Measurements from ENCODE around the gene ZDHHC5.

Gene ZDHHC5

GRCh38 chr11:57624864-57625263 lies 43.0 kb upstream of the ZDHHC5 start:
- no peaks in the 10 kb centered on the region for H3K4me1 ChIP-seq (ENCODE audit: control insufficient read depth in 1 of 2, insufficient read depth in 1 of 2, low read depth in 1 of 2, low read length in 1 of 2)
- no peak overlapping the region for H3K4me3 ChIP-seq (ENCODE audit: low read depth in 1 of 2, low read length in 1 of 2)
- H3K9me3 ChIP-seq, result no peaks in the 10 kb centered on the region
- no peak for TF ChIP-seq CTCF (IDR thresholded peaks at IDR 0.05)
- no peaks in the 10 kb centered on the region for H3K36me3 ChIP-seq
- no peaks in the 10 kb centered on the region for H3K27me3 ChIP-seq
- no peak overlapping the region for H3K27ac ChIP-seq

- no peak for TF ChIP-seq CTCF (IDR thresholded peaks at IDR 0.05)
- Histone ChIP-seq H3K4me1 (ENCODE audit: control insufficient read depth in 1 of 2, insufficient read depth in 1 of 2, low read depth in 1 of 2, low read length in 1 of 2) (no peaks in the 10 kb centered on the region), H3K36me3 (no peaks in the 10 kb centered on the region), H3K9me3 (no peaks in the 10 kb centered on the region), H3K4me3 (ENCODE audit: low read depth in 1 of 2, low read length in 1 of 2) (no peak overlapping the region), H3K27ac (no peak overlapping the region), H3K27me3 (peaks cover 12% of the 10 kb centered on the region)
Observed at GRCh38 chr11:57626895-57627294, 41.0 kb upstream of the ZDHHC5 start.

- H3K27me3 ChIP-seq, result peaks cover 41% of the 10 kb centered on the region
Observed at GRCh38 chr11:57630171-57630570, 37.7 kb upstream of the ZDHHC5 start.

GRCh38 chr11:57632116-57632515 lies 35.8 kb upstream of the ZDHHC5 start:
- H3K27me3 ChIP-seq, result peaks cover 59% of the 10 kb centered on the region
- TF ChIP-seq CTCF (IDR thresholded peaks at IDR 0.05), result no peak
- no peak overlapping the region for H3K27ac ChIP-seq
- H3K4me1 ChIP-seq (ENCODE audit: control insufficient read depth in 1 of 2, insufficient read depth in 1 of 2, low read depth in 1 of 2, low read length in 1 of 2), result no peaks in the 10 kb centered on the region
- no peak overlapping the region for H3K4me3 ChIP-seq (ENCODE audit: low read depth in 1 of 2, low read length in 1 of 2)
- no peaks in the 10 kb centered on the region for H3K9me3 ChIP-seq
- H3K36me3 ChIP-seq, result no peaks in the 10 kb centered on the region

More at GRCh38 chr11:57630171-57630570, 37.7 kb upstream of the ZDHHC5 start:
- H3K9me3 ChIP-seq, result no peaks in the 10 kb centered on the region
- H3K27ac ChIP-seq, result no peak overlapping the region
- no peaks in the 10 kb centered on the region for H3K4me1 ChIP-seq (ENCODE audit: control insufficient read depth in 1 of 2, insufficient read depth in 1 of 2, low read depth in 1 of 2, low read length in 1 of 2)
- H3K4me3 ChIP-seq (ENCODE audit: low read depth in 1 of 2, low read length in 1 of 2), result no peak overlapping the region
- no peak for TF ChIP-seq CTCF (IDR thresholded peaks at IDR 0.05)
- no peaks in the 10 kb centered on the region for H3K36me3 ChIP-seq

- peaks cover 73% of the 10 kb centered on the region for H3K27me3 ChIP-seq
Observed at GRCh38 chr11:57633394-57634070, 34.4 kb upstream of the ZDHHC5 start.

More at GRCh38 chr11:57633394-57634070, 34.4 kb upstream of the ZDHHC5 start:
- Histone ChIP-seq H3K27ac (no peak overlapping the region), H3K36me3 (no peaks in the 10 kb centered on the region), H3K4me3 (ENCODE audit: low read depth in 1 of 2, low read length in 1 of 2) (no peak overlapping the region), H3K9me3 (no peaks in the 10 kb centered on the region), H3K4me1 (ENCODE audit: control insufficient read depth in 1 of 2, insufficient read depth in 1 of 2, low read depth in 1 of 2, low read length in 1 of 2) (peaks cover 8 to 11% of the 10 kb centered on the region in 2 experiments)
- no peak for TF ChIP-seq CTCF (IDR thresholded peaks at IDR 0.05)
